ENCODE data around the gene DTNB. TPM values are rescaled to one million over a fixed set of nuclear protein-coding genes. Genes with fewer than 3 reads are reported as not detected.
"Not testable (repeated sequence)": the region's sequence is repeated elsewhere in the genome, so short reads cannot be mapped to it uniquely, and the experiment has no call there.

Gene DTNB
- total and polyA plus RNA-seq, 2 of the 4 experiments (the other 2 are of a cell fraction): 3.8 to 5.3 TPM

GRCh38 chr2:25403120-25403760 lies 270.1 kb downstream of the DTNB start:
- H3K79me1 ChIP-seq (ENCODE audit: low read depth in 1 of 2, low read length in 2 of 2); H3K14ac ChIP-seq (replicated peaks; ENCODE audit: low read depth, low read length); H2BK15ac ChIP-seq (ENCODE audit: low read depth, low read length); DNase-seq; H3K18ac ChIP-seq (ENCODE audit: low read depth, low read length); H3K27ac ChIP-seq (ENCODE audit: insufficient read depth, low read length); dilution Hi-C loops (cut with HindIII; ENCODE audit: low sequenced_read_pairs, unreplicated experiment); H3K56ac ChIP-seq (ENCODE audit: extremely low read depth, insufficient read depth, low read length); H3K9me1 ChIP-seq (ENCODE audit: insufficient read depth, low read length); CTCF ChIA-PET; H3K4ac ChIP-seq (ENCODE audit: low read depth, low read length); H2BK5ac ChIP-seq (ENCODE audit: low read depth, low read length, poor library complexity, severe bottlenecking); H3K4me1 ChIP-seq (ENCODE audit: control insufficient read depth, insufficient read depth, low read length); intact Hi-C loops (cut with micrococcal nuclease); H2AK9ac ChIP-seq (replicated peaks; ENCODE audit: low read depth, low read length, poor library complexity); H2AK5ac ChIP-seq (ENCODE audit: low read depth, low read length); in situ Hi-C loops (cut with MboI; ENCODE audit: low sequenced_read_pairs); H4K20me1 ChIP-seq (ENCODE audit: insufficient read depth, low read length); H3K23ac ChIP-seq (ENCODE audit: low read depth, low read length); BruUV-seq (replicated peaks); H2BK20ac ChIP-seq (ENCODE audit: low read depth, low read length); H3K4me3 ChIP-seq (ENCODE audit: insufficient read depth, low read depth, low read length); H4K91ac ChIP-seq (ENCODE audit: insufficient read depth, low read depth, low read length); H2AFZ ChIP-seq (replicated peaks; ENCODE audit: low read length, poor library complexity); H3K4me2 ChIP-seq (ENCODE audit: low read depth, low read length); ATAC-seq (ENCODE audit: low read depth); H4K8ac ChIP-seq (ENCODE audit: low read depth in 2 of 2, low read length in 2 of 2); POLR2A ChIA-PET (ENCODE audit: unreplicated experiment); H4K5ac ChIP-seq (ENCODE audit: low read depth, low read length); H3K9me3 ChIP-seq (ENCODE audit: control insufficient read depth, insufficient read depth, low read length); H3K36me3 ChIP-seq (ENCODE audit: control insufficient read depth, insufficient read depth, low read length); H2BK120ac ChIP-seq (ENCODE audit: low read depth, low read length); H3K9ac ChIP-seq (ENCODE audit: low read depth, low read length); H3K27me3 ChIP-seq (ENCODE audit: control insufficient read depth, insufficient read depth, low read length): not testable (repeated sequence)
- no CpG with 5 or more reads among the region's 13 CpGs for WGBS, 2 experiments (ENCODE audit: extremely low coverage in 2 of 2, insufficient read length in 1 of 2)
